GM21825 (cell line): ENCODE data around the gene ALX4.

ENCODE experiments used
- ATAC-seq: cut with Tn5 transposase; IDR thresholded peaks from one replicate; pipeline ENCODE4 v1.9.1; 2021; ENCODE audit warnings: mild to moderate bottlenecking, moderate library complexity; ENCODE audit not compliant: unreplicated experiment

Gene ALX4

DNA sequence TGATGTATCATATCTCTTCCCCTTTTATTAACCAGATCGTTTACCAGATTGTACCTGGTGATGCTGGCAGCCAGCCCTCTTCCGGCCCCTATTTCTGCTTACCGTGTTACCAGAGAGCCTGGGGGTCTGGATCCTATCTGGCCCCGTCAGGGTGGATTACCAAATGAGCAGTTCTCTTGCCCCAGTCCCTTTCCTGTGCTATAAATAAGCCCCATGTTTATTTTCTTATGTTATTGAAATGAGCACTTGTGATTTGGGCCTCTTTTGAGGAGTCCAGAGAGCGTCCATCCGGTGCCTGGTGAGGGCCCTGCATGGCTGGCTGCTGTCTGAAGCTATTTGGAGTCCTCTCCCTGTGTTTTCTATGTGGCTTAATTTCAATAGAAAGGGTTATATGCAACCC, 59.5 kb downstream of the ALX4 start:
- ATAC-seq, result no peak

DNA sequence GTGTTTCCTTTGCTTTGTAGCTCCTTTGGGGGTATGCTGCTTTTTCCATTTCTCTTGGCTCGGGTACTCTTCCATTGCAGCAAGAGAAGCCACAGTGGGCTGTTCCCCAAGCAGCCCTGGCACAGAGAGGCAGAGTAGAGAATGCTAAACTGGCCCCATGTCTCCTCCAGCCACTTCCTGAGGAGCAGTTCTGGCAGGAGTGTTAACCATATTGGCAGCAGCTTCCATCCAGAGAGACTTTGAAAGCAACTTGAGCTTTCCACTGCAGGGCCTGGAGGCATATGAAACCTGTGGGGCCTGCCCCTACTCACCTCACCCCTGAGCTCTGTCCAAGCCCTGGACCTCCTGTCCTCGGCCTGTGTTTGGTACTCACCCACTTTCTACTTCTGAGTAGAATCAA, 61.8 kb downstream of the ALX4 start:
- ATAC-seq, result no peak

DNA sequence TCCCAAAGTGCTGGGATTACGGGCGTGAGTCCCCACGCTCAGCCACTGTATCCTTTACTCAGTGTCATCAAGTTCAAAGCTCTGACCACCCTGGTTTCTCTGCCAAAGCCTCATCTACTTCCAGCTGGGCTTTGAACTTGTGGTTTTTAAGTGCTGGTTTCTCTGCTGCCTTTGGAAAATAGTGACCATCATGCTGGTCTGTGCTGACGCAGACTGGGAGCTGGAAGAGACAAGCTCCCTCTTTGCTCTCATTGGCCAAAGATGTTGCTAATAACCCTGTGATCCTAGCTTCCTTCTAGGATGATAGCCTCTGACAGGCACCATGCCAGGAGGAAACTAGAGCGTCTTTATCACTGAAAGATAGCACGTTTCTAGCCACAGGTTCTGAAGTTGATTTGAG, 62.4 kb downstream of the ALX4 start:
- ATAC-seq, result no peak

DNA sequence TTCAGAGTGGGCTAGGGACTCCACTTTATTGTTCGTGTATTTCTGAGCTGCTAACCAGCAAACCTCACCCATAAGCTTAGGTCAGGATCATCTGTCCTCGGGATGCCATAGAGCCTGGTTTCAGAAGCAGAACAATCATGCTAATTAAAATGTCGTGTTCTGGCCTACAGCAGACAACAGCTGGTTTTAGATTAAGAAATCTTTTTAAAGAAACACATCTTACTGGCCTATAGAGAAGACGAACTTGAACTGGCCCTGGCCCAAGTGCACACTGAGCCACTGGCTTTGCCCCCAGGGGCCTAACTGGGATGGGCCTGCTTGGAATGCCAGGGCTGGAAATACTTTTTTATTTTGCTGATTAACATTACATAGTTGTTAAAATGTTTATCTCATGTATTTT, 63.2 kb downstream of the ALX4 start:
- no peak for ATAC-seq

DNA sequence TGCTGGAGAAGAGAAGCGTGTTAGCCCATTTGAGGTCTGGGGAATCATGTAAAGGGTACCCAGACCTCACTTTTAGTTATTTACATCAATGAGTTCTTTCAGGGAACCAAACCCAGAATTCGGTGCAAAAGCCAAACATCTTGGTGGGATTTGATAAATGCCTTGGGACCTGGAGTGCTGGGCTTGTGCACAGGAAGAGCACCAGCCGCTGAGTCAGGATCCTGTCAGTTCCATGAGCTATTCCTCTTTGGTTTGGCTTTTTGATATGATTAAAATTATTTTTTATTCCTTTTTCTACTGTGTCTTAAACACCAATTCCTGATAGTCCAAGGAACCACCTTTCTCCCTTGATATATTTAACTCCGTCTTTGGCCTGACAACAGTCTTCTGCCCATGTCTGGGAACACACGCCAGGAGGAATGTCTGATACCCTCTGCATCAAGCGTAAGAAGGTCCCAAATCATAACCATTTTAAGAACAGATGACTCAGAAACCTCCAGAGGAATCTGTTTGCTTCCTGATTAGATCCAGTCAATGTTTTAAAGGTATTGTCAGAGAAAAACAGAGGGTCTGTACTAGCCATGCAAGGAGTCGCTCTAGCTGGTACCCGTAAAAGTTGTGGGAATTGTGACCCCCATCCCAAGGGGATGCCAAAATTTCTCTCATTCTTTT, 65.2 kb downstream of the ALX4 start:
- ATAC-seq, result no peak

DNA sequence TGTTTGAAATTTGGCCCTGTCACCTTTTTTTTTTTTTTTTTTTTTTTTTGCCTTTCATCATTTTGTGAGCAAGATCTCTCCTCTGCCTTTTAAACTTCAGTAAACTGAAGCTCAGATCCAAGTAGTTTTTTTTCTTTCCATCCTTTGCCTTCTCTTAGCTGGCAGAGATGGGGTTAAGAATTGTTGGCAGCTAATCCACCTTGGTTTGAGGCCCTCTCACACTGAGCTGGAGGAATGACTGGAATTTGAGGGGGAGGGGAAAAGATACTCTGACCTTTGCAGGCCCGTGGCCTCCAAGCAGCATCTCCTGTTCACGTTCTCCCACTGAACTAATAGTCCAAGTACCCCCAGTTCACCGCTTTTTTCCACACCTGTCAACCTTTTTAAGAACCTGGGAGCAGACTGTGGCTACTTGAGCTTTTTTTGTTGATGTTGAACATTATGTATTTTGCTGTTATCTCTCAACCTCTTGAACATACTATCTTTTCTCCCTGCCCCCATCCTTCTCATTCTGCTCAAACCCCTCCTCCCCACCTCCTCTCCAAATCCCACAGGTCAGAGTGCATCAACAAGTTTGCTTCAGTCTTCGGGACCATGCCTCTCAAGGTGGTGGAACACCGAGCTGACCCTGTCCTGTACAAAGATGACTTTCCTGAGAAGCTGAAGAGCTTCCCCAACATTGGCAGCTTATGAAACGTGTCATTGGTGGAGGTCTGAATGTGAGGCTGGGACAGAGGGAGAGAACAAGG, 66.2 kb downstream of the ALX4 start:
- no peak for ATAC-seq

DNA sequence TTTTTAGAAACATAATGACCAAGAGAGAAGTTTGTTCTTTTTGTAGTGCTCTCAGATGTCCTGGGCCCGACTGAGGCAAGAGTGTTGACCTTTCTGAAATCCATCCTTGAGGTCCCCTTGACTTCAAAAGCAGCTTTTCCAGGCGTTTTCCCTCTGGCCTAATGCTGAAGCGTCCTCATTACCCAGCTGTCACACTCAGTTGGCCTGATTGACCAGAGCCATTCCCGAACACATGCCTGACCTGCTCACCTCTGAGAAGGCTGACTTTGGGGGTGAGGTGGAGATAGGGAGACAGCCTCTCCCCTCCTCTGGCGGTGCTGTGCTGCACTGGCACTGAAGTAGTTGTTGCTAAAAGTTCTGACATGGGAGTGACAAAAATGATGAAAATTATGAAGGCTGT, 66.9 kb downstream of the ALX4 start:
- ATAC-seq, result no peak

DNA sequence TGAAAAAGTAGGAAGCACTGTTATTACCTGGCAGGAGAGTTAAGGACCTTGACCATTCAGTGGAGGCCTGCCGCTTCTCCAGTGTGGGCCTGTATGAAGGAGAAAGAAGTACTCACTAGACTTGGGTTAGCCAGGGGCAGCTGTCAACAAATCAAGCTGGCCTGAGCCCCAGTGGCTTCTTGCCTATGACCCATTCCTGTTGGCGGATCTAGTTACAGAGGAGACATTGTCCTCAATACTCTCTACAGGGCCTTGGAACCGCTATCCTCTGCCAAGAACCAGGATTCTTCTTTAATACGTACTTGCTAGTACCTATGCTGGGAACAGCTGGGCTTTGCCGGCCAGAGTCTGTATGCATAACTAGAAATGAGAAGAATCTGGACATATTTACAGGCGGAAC, 68.1 kb downstream of the ALX4 start:
- ATAC-seq, result no peak

DNA sequence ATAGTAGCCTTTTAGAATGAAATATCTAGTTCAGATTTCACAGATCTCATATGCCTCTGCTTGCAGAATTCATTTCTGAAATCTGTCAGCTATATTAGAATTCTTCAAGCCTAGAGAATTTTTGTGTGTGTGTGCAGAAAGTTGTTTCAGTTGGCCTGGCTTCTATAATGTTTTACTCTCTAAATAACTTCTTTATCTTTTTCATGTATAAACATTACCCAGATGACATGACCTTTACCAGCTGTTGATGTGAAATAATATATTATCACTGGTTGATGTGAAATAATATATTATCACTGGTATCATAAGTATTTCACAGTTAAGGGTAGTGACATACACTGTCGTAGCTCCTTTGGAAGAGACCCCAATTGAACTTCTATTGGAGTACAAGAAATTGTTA, 72.8 kb downstream of the ALX4 start:
- ATAC-seq, result no peak

DNA sequence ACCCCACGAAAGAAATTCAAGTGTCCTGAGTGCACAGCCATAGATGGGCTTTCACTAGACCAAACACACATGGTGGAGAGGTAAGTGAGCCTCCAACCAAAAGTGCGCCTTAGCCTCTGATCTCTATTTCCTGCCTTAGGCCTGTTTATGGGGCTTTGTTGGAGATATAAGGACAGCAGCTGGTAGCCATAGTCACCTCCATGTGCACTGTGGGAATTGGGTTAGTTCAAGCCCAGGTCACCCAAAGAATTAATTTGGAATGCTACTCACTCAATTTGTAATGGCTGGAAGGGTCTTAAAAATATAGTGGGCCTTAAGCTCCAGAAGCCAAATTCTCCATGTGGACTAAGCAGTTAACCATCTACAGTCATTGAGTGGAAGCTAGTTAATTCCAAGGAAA, 73.6 kb downstream of the ALX4 start:
- no peak for ATAC-seq

DNA sequence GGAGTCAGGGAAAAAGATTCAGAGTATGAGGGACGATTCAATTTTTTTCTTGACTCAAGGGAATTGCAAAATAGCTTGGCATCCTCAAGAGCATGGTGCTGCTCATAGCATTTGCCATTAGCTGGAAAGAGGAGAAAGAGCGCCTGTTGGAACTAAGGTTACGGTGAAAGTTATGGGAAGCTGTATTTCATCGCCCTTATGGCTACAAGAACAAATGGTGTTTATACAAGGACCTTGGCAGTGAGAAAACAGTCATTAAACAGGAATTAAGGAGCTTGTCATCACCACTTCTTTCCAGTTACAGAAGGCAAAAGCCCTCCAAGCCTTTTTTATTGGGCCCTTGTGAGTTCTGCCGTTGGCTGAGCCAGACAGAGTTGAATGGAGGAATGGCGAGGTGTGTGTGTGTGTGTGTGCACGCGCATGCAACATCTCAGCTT, 74.2 kb downstream of the ALX4 start:
- ATAC-seq, result no peak

DNA sequence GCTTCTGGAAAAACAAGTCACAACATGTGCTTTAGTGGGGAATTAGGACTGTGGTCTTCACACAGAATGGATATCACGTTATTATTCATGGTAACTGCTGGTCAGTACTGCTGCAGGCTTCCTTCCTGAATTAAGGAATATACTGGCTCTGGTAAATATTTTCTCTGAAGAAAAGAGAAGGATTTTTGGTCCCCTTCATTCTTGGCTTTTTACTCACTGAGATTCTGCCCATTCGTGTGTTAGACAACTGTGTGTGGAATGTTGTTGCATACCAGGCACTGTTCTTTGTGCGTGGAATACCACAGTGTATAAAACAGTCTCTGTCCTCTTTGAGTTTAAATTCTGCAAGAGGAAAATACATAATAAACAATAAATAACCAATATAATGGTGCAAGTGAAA, 80.3 kb downstream of the ALX4 start:
- ATAC-seq, result no peak

DNA sequence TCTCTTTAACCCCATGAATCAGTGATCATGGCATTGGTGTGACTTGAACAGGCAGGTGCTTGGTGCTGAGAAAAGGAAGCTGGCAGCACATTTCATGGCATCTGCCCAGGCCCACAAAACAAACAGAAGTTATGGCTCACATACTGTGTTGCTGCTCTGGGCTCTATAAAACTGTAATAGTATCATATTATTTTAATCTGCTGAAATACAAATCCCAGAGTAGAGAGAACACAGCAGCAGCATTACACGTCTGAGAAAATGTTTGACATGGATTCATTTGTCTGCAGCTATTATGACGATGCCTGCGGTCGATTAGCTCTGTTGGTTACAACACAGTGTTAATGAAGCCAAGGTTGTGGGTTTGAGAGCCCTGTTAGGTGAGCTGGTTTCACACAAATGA, 80.8 kb downstream of the ALX4 start:
- no peak for ATAC-seq

DNA sequence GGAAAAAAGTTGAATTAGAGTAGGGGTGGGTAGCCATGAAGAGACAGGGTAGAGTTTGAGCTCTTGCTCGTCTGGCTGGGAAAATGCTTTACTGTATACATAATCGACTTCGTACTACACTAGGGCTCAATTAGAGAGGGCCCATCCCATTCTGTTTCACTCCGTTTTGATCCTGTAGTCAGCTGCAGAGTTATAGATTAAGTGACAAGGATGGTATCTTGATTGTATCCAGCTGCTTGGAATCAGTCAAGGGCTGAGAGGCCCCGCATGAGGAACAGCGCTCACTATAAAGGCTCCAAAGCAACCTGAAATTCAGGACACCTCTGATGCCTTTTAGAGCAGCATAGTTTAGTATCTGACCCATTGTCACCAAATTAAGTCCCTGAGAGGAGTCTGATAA, 81.6 kb downstream of the ALX4 start:
- ATAC-seq, result no peak

DNA sequence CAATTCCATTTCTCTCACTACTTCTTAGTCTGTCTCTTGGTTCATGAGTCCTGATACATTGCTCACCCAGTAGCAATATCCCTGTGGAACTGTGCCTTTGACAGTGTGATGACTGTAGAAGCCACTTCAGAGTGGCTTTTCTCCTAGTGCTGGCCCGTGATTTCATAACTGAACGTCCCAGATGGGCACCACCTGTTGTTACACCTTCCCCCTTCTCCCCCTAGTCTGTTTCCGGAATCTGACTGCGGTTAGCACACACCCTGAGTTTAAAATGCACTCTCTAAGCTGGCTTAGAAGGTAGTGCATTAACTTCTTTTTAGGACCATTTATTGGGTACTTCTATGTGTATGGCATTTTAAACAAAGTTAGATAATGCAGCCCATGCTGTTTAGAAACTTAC, 83.0 kb downstream of the ALX4 start:
- no peak for ATAC-seq

DNA sequence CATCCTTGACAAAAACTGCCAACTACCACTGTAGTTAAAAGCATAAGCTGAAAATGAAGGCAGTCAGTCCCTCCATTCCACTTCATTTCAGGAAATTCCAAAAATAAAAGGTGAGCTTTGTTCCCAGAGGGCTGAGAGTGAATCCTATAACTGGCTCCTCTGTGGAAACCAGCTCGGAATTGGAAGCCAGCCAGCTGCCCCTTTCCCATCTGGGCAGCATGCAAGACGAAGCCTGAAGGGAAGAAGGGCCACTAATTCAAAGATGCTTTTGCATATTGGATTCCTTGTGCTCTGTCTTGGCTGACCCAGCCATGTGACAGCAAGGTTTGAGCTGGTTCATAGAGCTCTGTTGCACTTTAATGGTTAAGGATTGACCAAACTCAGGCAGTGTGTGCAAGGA, 83.4 kb downstream of the ALX4 start:
- no peak for ATAC-seq

DNA sequence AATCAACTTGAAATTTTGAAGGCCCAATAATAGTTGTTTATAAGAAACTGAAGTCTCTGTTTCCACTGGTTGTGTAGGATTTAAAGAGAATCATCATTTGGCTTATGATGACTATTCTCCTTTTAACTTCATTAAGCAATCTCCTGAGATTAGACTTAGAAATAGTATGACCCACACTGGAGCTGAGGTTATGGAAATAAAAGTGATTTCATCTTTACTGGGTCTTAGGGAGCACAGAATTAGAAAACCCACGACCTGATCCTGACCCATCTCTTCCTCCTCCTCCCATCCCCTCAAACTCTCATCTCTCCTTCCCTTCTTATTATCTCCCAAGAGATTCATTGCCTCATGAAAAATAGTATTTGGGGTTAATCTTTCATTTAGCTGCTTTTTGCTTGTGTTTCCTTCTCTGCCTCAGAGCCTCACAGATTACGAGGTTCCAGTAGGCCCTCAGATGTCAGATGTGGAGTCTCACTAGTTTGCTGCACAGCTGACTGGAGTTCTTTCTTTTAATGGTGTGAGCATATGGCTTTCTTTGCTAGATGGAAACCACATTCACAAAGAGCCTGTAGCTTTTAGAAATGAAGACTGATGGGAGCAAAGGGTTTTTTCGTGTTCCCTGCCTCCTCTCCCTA, 85.0 kb downstream of the ALX4 start:
- ATAC-seq, result no peak

DNA sequence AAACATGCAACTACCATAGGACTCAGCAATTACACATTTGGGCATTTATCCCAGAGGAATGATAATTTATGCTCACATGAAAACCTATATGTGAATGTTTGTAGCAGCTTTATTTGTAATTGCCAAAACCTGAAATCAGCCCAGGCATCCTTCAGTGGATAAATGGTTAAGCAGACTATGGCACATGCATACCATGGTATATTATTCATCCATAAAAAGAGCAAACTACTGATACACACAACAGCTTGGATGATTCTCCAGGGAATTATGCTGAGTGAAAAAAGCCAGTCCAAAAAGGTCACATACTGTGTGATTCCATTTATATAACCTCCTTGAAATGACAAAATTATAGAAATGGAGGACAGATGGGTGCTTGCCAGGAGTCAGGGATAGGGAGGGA, 86.7 kb downstream of the ALX4 start:
- no peak for ATAC-seq

DNA sequence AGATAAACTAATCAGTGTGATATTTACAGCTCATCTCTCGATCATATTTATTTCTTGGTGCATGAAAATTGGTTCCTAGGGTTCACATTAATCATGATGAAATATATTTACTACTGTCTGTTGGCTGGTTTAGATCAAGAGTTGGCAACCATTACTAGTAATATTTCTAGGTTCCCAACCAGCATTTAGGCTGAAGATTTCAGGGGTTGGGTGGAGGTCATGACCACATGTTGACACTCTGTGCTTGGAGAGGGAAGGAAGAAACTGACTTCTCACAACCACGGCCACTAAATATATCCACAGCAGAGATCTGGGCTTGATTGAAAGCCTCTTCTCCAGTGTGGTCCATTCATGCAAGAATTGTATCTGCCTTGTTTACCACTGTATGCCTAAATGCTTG, 87.9 kb downstream of the ALX4 start:
- no peak for ATAC-seq

DNA sequence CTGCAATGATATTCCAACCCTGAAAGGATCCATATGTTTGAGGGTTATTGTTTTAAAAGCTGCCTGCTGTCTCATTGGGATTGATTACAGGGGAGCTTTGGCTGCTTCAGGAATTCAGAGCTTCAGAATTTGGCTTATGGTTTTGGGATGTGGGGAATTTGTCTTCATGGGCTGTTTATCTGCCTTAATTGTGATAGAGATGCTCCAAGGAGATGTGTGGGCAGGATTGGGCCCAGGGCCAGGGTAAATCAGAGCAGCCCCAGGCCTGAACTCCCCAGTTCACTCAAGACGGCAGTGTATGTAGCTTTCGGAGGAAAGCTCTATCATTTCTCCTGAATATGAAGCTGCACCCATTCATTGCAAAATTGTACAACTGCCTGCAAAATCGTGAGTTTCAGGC, 88.5 kb downstream of the ALX4 start:
- ATAC-seq, result no peak

DNA sequence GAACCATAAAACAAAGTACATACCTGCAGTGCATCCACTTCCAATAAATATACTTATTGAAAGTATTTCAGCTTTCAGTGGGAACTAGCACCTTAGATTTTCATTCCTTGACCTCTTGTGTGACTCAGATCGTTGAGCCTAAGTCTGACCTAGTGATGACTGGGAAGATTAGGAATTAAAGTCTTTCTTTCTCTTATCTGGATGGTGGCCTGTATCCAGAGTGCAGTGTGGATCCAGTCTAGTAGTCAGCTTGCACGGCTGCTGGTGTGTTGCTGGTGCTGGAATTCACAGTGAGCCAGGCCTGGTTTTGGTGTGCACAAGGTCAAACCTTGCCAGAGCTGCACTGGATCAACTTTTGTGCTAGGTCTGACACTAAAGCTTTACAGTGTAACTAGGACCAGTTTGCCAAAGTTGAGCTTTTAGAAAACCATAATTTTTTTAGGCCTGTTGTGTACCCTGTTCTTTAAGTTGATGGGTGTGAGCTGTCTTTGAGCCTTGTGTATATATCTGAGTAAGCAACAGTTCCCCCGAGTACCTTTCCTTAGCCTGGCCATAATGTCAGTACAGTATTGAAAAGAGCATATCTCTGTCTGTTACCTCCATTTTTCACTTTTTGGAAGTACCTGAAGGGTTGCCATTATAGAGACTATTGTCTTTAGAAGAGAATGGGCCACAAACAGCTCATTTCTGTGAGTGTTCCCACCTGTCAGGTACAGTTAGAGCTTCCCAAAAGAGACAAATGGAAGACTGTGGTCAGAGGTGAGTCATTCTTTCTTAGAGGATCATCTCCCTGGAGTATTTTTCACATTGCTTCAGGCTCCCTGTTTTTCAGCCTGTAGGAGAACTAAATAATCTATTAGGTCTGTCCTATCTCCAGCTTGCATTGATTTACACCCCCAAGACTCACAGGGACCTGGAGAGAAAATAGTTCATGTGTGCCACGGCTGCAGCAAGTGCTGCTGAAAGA, 89.8 kb downstream of the ALX4 start:
- no peak for ATAC-seq
